22Rv1 (cell line): ENCODE data around the gene MAN1C1.

Experiments
- ZFX ChIP-seq: fragments of 450-650 bp; IDR thresholded peaks from 2 replicates; pipeline ENCODE4 v1.6.1; 2017; ENCODE audit warnings: antibody characterized with exemption, borderline replicate concordance
- TF ChIP-seq, protein P1 (sequence below): fragments of 450-650 bp; IDR thresholded peaks from 2 replicates; pipeline ENCODE4 v1.5.1; 2017; ENCODE audit warnings: mild to moderate bottlenecking

DNA sequence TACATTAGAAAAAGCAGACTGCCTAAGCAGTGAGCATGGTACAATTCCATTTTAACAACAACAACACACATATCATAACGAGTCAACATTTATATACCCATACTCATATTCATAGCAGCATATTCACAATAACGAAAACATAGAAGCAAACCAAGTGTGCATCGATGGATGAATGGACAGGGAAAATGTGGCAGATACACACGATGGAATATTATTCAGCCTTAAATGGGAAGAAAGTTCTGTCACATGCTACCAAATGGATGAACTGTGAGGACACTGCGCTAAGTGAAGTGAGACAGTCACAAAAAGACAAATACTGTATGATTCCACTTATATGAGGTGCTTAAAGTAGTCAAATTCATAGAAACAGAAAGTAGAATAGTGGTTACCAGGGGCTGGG, 9.5 kb upstream of the MAN1C1 start:
- TF ChIP-seq, protein P1, sequence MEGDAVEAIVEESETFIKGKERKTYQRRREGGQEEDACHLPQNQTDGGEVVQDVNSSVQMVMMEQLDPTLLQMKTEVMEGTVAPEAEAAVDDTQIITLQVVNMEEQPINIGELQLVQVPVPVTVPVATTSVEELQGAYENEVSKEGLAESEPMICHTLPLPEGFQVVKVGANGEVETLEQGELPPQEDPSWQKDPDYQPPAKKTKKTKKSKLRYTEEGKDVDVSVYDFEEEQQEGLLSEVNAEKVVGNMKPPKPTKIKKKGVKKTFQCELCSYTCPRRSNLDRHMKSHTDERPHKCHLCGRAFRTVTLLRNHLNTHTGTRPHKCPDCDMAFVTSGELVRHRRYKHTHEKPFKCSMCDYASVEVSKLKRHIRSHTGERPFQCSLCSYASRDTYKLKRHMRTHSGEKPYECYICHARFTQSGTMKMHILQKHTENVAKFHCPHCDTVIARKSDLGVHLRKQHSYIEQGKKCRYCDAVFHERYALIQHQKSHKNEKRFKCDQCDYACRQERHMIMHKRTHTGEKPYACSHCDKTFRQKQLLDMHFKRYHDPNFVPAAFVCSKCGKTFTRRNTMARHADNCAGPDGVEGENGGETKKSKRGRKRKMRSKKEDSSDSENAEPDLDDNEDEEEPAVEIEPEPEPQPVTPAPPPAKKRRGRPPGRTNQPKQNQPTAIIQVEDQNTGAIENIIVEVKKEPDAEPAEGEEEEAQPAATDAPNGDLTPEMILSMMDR: no peak
- no peak for TF ChIP-seq ZFX
